ENCODE results near the gene COL15A1. TPM values are rescaled to one million over a fixed set of nuclear protein-coding genes. Genes with fewer than 3 reads are reported as not detected.

COL15A1 gene
- total and polyA plus RNA-seq, 2 of the 8 experiments (the other 6 are each of a cell fraction or from before 2014, with no cell fraction given) = 0.12 to 0.15 TPM

- Histone ChIP-seq H3K27me3 (replicated peaks in 1 of 4; ENCODE audit: control insufficient read depth in 3 of 4, extremely low read depth in 1 of 4, insufficient read depth in 3 of 4, low read length in 3 of 4) (no peaks in the 10 kb centered on the region; a peak in 1 of 7 replicates), H3K79me2 (ENCODE audit: control insufficient read depth in 1 of 2, insufficient read depth in 2 of 2, low read length in 2 of 2) (no peaks in the 10 kb centered on the region), H2BK15ac (ENCODE audit: low read length) (no peak overlapping the region), H3K4me3 (ENCODE audit: extremely low read depth in 1 of 4, insufficient read depth in 2 of 4, low read depth in 3 of 4, low read length in 4 of 4) (no peak overlapping the region), H3K79me1 (ENCODE audit: low read depth, low read length) (no peaks in the 10 kb centered on the region), H2BK5ac (ENCODE audit: low read depth, low read length) (no peak overlapping the region), H2BK20ac (ENCODE audit: low read length) (no peak overlapping the region), H3K4ac (replicated peaks; ENCODE audit: insufficient read length, low read depth, low read length) (no peak overlapping the region), H3K56ac (replicated peaks; ENCODE audit: insufficient read length, low read depth, low read length) (no peak overlapping the region), H3K18ac (ENCODE audit: extremely low read depth, low read length) (no peak overlapping the region), H4K5ac (ENCODE audit: insufficient read length, low read depth, low read length) (no peak overlapping the region), H3K23ac (ENCODE audit: insufficient read length) (no peak overlapping the region), H4K20me1 (replicated peaks in 1 of 2; ENCODE audit: control insufficient read depth in 1 of 2, insufficient read depth in 2 of 2, low read length in 2 of 2) (no peaks in the 10 kb centered on the region), H3K23me2 (ENCODE audit: low read depth, low read length) (no peaks in the 10 kb centered on the region), H3K36me3 (ENCODE audit: control insufficient read depth in 2 of 4, insufficient read depth in 4 of 4, low read length in 3 of 4) (no peaks in the 10 kb centered on the region), H3K9me3 (ENCODE audit: insufficient read depth in 2 of 2, low read depth in 1 of 2, low read length in 1 of 2) (no peaks in the 10 kb centered on the region), H2BK12ac (ENCODE audit: low read depth, low read length) (no peak overlapping the region), H2AK5ac (ENCODE audit: low read depth, low read length) (no peak overlapping the region), H3K9ac (replicated peaks in 1 of 4; ENCODE audit: extremely low read depth in 1 of 4, low read depth in 3 of 4, low read length in 3 of 4) (no peak overlapping the region), H3K4me1 (replicated peaks in 1 of 4; ENCODE audit: control insufficient read depth in 3 of 4, insufficient read depth in 4 of 4, low read length in 3 of 4) (no peaks in the 10 kb centered on the region), H2BK120ac (replicated peaks; ENCODE audit: low read depth, low read length) (no peak overlapping the region), H4K91ac (replicated peaks; ENCODE audit: insufficient read length, low read length) (no peak overlapping the region), H3K14ac (ENCODE audit: insufficient read length) (no peak overlapping the region), H3K27ac (ENCODE audit: low read depth, low read length) (no peak overlapping the region), H4K8ac (ENCODE audit: extremely low read depth, insufficient read depth, low read length) (no peak overlapping the region), H2AFZ (ENCODE audit: low read length) (no peak overlapping the region), H3K4me2 (ENCODE audit: insufficient read depth in 1 of 2, low read depth in 2 of 2, low read length in 2 of 2) (no peak overlapping the region)
- 87% methylated on average over 1 of the region's 1 CpG; no CpG with 5 or more reads in 1 of the 2 experiments for WGBS, 2 experiments (ENCODE audit: extremely low coverage in 1 of 2, insufficient coverage in 1 of 2, insufficient read length in 1 of 2, insufficient replicate concordance in 2 of 2, low coverage in 1 of 2, low lambda C conversion rate in 2 of 2, missing lambda C conversion rate in 1 of 2)
- ChIA-PET POLR2A (ENCODE audit: partially characterized antibody) (no interaction called here), CTCF (ENCODE audit: partially characterized antibody) (interaction anchor here (0.6 kb wide), 1 partner anchor 50 kb away, joined by 3 read pairs; no protein-coding TSS in a partner anchor)
- no peak for DNase-seq (ENCODE audit: low read depth in 1 of 2, low spot score in 2 of 2)
- no peak for FAIRE-seq
- no peak for TF ChIP-seq GABPA (IDR thresholded peaks at IDR 0.05; ENCODE audit: borderline replicate concordance, insufficient read depth, low read length)
- TF ChIP-seq CBX8 (IDR thresholded peaks at IDR 0.05; ENCODE audit: borderline replicate concordance, low read depth, low read length) = no peak
- no peak for TF ChIP-seq BCL11A (IDR thresholded peaks at IDR 0.05; ENCODE audit: low read depth in 2 of 2, low read length in 2 of 2)
- no peak for TF ChIP-seq SUZ12 (IDR thresholded peaks at IDR 0.05; ENCODE audit: low read length)
- no peak for TF ChIP-seq HDAC2 (IDR thresholded peaks at IDR 0.05; ENCODE audit: borderline replicate concordance in 1 of 2, low read depth in 2 of 2, low read length in 2 of 2)
- no peak for TF ChIP-seq TCF12 (IDR thresholded peaks at IDR 0.05; ENCODE audit: low read depth, low read length)
Measured at GRCh38 chr9:99063522-99063921, 119.8 kb downstream of the COL15A1 start.

Data from H1 (cell line).